CD14-positive monocyte (primary cell): ENCODE data around the gene DNAI2. TPM values are rescaled to one million over a fixed set of nuclear protein-coding genes. Genes with fewer than 3 reads are reported as not detected.

ENCODE experiments used
- DNase-seq, 3 donors: peaks; one replicate each; pipeline ENCODE4 v3.0.0-alpha.2; 2011 to 2022
- H2AFZ ChIP-seq: 2 replicates; pipeline ENCODE4 v1.6.0; 2012; ENCODE audit warnings: mild to moderate bottlenecking, low read depth, low read length, inconsistent platforms; ENCODE audit not compliant: insufficient read depth, poor library complexity, severe bottlenecking
- H3K27ac ChIP-seq, 2 donors: 1 replicate in 1 of 2; 2 replicates in 1 of 2; pipeline ENCODE4 v1.5.1; 2012 to 2013; ENCODE audit warnings: low read length in 2 of 2, control low read depth in 1 of 2, inconsistent platforms in 1 of 2, low read depth in 1 of 2, mild to moderate bottlenecking in 1 of 2
- H3K27me3 ChIP-seq, 2 donors: one replicate each; pipeline versions ENCODE4 v1.6.0 to v1.6.1; 2011 to 2013; ENCODE audit warnings: low read length in 2 of 2; ENCODE audit not compliant: control insufficient read depth in 2 of 2, insufficient read depth in 2 of 2
- H3K36me3 ChIP-seq, 2 donors: replicated peaks in 1 of 2; 1 replicate in 1 of 2; 2 replicates in 1 of 2; pipeline versions ENCODE4 v1.5.1 to v1.6.1; 2012 to 2013; ENCODE audit warnings: low read length in 2 of 2, control low read depth in 1 of 2, inconsistent platforms in 1 of 2, mild to moderate bottlenecking in 1 of 2; ENCODE audit not compliant: insufficient read depth in 2 of 2, control insufficient read depth in 1 of 2
- H3K4me1 ChIP-seq, 2 donors: 1 replicate in 1 of 2; 2 replicates in 1 of 2; pipeline versions ENCODE4 v1.5.1 to v1.6.1; 2012 to 2013; ENCODE audit warnings: low read length in 2 of 2, control low read depth in 1 of 2, inconsistent platforms in 1 of 2, mild to moderate bottlenecking in 1 of 2, moderate library complexity in 1 of 2; ENCODE audit not compliant: insufficient read depth in 2 of 2, control insufficient read depth in 1 of 2
- H3K4me2 ChIP-seq: replicated peaks from 2 replicates; pipeline ENCODE3; 2012; ENCODE audit warnings: low read length, moderate library complexity, mild to moderate bottlenecking; ENCODE audit not compliant: poor library complexity, severe bottlenecking; ENCODE audit errors: extremely low read depth
- H3K4me3 ChIP-seq, 3 experiments: fragments of 200-600 bp in 1 of 3; sonication (generic) in 1 of 3; replicated peaks in 1 of 3; 1 replicate in 2 of 3; 2 replicates in 1 of 3; pipeline ENCODE4 v1.5.1; 2011 to 2013; ENCODE audit warnings: low read length in 3 of 3, mild to moderate bottlenecking in 3 of 3, control low read depth in 2 of 3, low read depth in 2 of 3, inconsistent platforms in 1 of 3, moderate library complexity in 1 of 3
- H3K79me2 ChIP-seq: 2 replicates; pipeline ENCODE4 v1.6.0; 2012; ENCODE audit warnings: mild to moderate bottlenecking, control low read depth, inconsistent platforms, low read length, moderate library complexity; ENCODE audit not compliant: insufficient read depth
- H3K9ac ChIP-seq: 2 replicates; pipeline ENCODE4 v1.6.0; 2017; ENCODE audit warnings: low read length, mild to moderate bottlenecking; ENCODE audit not compliant: insufficient read depth, poor library complexity, severe bottlenecking
- H3K9me3 ChIP-seq, 2 donors: replicated peaks in 1 of 2; 1 replicate in 1 of 2; 2 replicates in 1 of 2; pipeline versions ENCODE4 v1.5.1 to v1.6.1; 2012 to 2013; ENCODE audit warnings: low read length in 2 of 2, control low read depth in 1 of 2; ENCODE audit not compliant: control insufficient read depth in 1 of 2, insufficient read depth in 1 of 2
- H4K20me1 ChIP-seq: 2 replicates; pipeline ENCODE4 v1.6.0; 2012; ENCODE audit warnings: mild to moderate bottlenecking, low read length, control low read depth, moderate library complexity; ENCODE audit not compliant: insufficient read depth
- H3K27ac Mint-ChIP-seq, 7 donors: one replicate each; pipeline ENCODE4 v1.8.0; 2020; ENCODE audit warnings: mild to moderate bottlenecking in 7 of 7, mixed read lengths in 7 of 7, moderate library complexity in 6 of 7, inconsistent platforms in 2 of 7
- H3K27me3 Mint-ChIP-seq, 3 donors: one replicate each; pipeline ENCODE4 v1.8.0; 2021 to 2022; ENCODE audit warnings: low read depth in 3 of 3, mild to moderate bottlenecking in 3 of 3, mixed read lengths in 3 of 3, moderate library complexity in 3 of 3, inconsistent platforms in 1 of 3
- H3K36me3 Mint-ChIP-seq, 2 donors: one replicate each; pipeline ENCODE4 v1.8.0; 2020; ENCODE audit warnings: mixed read lengths in 2 of 2, inconsistent platforms in 1 of 2, mild to moderate bottlenecking in 1 of 2
- H3K4me1 Mint-ChIP-seq: one replicate; pipeline ENCODE4 v1.8.0; 2020; ENCODE audit warnings: mild to moderate bottlenecking, mixed read lengths
- H3K4me3 Mint-ChIP-seq, 2 donors: one replicate each; pipeline ENCODE4 v1.8.0; 2020; ENCODE audit warnings: mild to moderate bottlenecking in 2 of 2, mixed read lengths in 2 of 2, moderate library complexity in 1 of 2
- H3K9me3 Mint-ChIP-seq, 7 donors: one replicate each; pipeline ENCODE4 v1.8.0; 2020 to 2022; ENCODE audit warnings: mixed read lengths in 7 of 7, mild to moderate bottlenecking in 6 of 7, moderate library complexity in 6 of 7, inconsistent platforms in 2 of 7
- WGBS: methylation state at CpG from one replicate; pipeline ENCODE4 v1.1.5; 2013; ENCODE audit warnings: missing lambda C conversion rate; ENCODE audit not compliant: insufficient coverage; 5-methylcytosine and 5-hydroxymethylcytosine counted together
- intact Hi-C, 2 donors: fragments of 100-400 bp; cut with micrococcal nuclease; formaldehyde crosslinking; loops; one replicate each; pipeline versions ENCODE4 v1.15.0 to v1.15.1; 2023
- polyA plus RNA-seq, 3 donors: library from polyadenylated mRNA; depleted of rRNA in 1 of 3; unstranded in 2 of 3; stranded (reverse) in 1 of 3; fragments of 300-500 nt in 2 of 3; fragments of >200 nt in 1 of 3; fragmentation: Illumina TruSeq in 2 of 3; gene quantifications; 1 replicate in 2 of 3; 2 replicates in 1 of 3; pipeline ENCODE4 v1.2.3, GENCODE V29; 2012 to 2021
- TF ChIP-seq, protein P1 (sequence below): fragments of 200-600 bp; IDR thresholded peaks from one replicate; pipeline ENCODE4 v1.8.0; 2022; ENCODE audit warnings: antibody characterized with exemption, mild to moderate bottlenecking

Gene DNAI2
- polyA plus RNA-seq, 3 donors = 0.07 TPM; not detected in 2

DNA sequence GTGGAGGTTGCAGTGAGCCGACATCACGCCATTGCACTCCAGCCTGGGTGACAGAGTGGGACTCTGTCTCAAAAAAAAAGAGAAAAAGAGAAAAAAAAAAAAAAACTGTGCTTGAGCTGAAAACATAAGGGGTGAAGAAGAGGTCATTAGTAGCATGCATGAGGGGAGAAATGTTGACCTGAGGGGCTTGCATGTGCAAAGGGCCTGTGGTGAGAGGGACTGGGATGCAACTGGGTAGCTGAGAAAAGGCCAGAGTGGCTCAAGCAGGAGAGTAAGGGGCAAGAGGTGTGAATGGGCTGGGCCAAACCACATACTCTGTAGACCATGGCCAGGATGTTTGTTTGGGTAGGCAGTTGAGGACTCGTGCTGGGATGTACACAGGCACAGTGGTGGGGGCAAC lies 55.3 kb downstream of the DNAI2 start:
- H3K9ac ChIP-seq = no peak overlapping the region
- H4K20me1 ChIP-seq = no peaks in the 10 kb centered on the region
- no peak overlapping the region for H3K4me3 ChIP-seq
- Mint-ChIP-seq H3K27ac (peak overlapping the region in 1 of 7 donors; percentile 33), H3K36me3 (peaks cover 0 to 3% of the 10 kb centered on the region in 2 donors), H3K9me3 (peaks cover 0 to 8% (median 0%) of the 10 kb centered on the region in 7 donors), H3K4me3 (peak overlapping the region in 1 of 2 donors; percentile 59), H3K4me1 (peaks cover 23% of the 10 kb centered on the region), H3K27me3 (peaks cover 39 to 54% (median 46%) of the 10 kb centered on the region in 3 donors)
- no peaks in the 10 kb centered on the region for H3K9me3 ChIP-seq
- WGBS = 28% methylated on average over 3 of the region's 3 CpGs
- H3K27ac ChIP-seq = no peak overlapping the region
- H2AFZ ChIP-seq = no peak overlapping the region
- peaks cover 12 to 38% of the 10 kb centered on the region in 2 donors for H3K27me3 ChIP-seq
- DNase-seq = no peak
- no peak overlapping the region for H3K4me2 ChIP-seq
- intact Hi-C loops = no loop called here
- TF ChIP-seq, protein P1, sequence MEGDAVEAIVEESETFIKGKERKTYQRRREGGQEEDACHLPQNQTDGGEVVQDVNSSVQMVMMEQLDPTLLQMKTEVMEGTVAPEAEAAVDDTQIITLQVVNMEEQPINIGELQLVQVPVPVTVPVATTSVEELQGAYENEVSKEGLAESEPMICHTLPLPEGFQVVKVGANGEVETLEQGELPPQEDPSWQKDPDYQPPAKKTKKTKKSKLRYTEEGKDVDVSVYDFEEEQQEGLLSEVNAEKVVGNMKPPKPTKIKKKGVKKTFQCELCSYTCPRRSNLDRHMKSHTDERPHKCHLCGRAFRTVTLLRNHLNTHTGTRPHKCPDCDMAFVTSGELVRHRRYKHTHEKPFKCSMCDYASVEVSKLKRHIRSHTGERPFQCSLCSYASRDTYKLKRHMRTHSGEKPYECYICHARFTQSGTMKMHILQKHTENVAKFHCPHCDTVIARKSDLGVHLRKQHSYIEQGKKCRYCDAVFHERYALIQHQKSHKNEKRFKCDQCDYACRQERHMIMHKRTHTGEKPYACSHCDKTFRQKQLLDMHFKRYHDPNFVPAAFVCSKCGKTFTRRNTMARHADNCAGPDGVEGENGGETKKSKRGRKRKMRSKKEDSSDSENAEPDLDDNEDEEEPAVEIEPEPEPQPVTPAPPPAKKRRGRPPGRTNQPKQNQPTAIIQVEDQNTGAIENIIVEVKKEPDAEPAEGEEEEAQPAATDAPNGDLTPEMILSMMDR = no peak
- no peaks in the 10 kb centered on the region for H3K36me3 ChIP-seq
- H3K4me1 ChIP-seq = peaks cover 14 to 25% of the 10 kb centered on the region in 2 donors
- no peaks in the 10 kb centered on the region for H3K79me2 ChIP-seq

DNA sequence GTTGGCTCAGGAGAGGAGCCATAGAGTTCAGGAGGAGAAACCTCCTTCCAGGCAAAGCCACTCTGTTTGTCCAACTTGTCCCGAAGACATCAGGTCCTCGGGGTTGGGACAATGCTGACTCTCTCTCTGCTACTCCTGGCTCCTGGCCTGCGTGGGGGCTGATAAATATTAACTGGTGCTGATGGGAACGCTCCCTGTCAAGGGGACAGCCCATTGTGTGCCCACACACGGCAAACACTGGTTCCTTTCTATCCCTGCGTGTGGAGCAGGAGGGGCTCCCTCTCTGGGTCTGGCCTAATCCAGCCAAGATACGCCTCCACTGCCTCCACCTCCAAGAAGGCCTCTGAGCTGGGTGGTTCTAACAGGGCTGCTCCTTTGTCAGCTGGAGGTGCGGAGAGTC lies 56.4 kb downstream of the DNAI2 start:
- TF ChIP-seq, protein P1 = no peak
- no peak overlapping the region for H3K27ac ChIP-seq
- no peak overlapping the region for H3K27ac Mint-ChIP-seq
- H3K36me3 ChIP-seq = no peaks in the 10 kb centered on the region
- H3K9me3 Mint-ChIP-seq = peaks cover 0 to 6% (median 0%) of the 10 kb centered on the region in 7 donors
- no peak overlapping the region for H2AFZ ChIP-seq
- peaks cover 10 to 27% of the 10 kb centered on the region in 2 donors for H3K27me3 ChIP-seq
- peaks cover 18% of the 10 kb centered on the region for H3K4me1 Mint-ChIP-seq
- no peak overlapping the region for H3K4me3 ChIP-seq
- peaks cover 0 to 3% of the 10 kb centered on the region in 2 donors for H3K36me3 Mint-ChIP-seq
- no peaks in the 10 kb centered on the region for H4K20me1 ChIP-seq
- H3K9me3 ChIP-seq = no peaks in the 10 kb centered on the region
- no peak overlapping the region for H3K4me2 ChIP-seq
- DNase-seq = no peak
- peaks cover 29 to 44% (median 35%) of the 10 kb centered on the region in 3 donors for H3K27me3 Mint-ChIP-seq
- H3K4me1 ChIP-seq = peaks cover 14 to 21% of the 10 kb centered on the region in 2 donors
- 82% methylated on average over 5 of the region's 8 CpGs for WGBS
- H3K4me3 Mint-ChIP-seq = peak overlapping the region in 1 of 2 donors; percentile 39
- intact Hi-C loops = no loop called here
- H3K9ac ChIP-seq = no peak overlapping the region
- H3K79me2 ChIP-seq = no peaks in the 10 kb centered on the region
